Loucy (cell line): ENCODE data around the gene ZNF521.
A peak's percentile ranks its signal among the peaks of the same experiment; 100 is the strongest.

Experiments used
- H2AFZ ChIP-seq: fragments of 200-600 bp; sonication (generic); 2 replicates; pipeline ENCODE4 v1.6.0; 2016; ENCODE audit warnings: antibody characterized with exemption, mild to moderate bottlenecking, low read length, moderate library complexity
- H3F3A ChIP-seq: fragments of 200-600 bp; 2 replicates; pipeline ENCODE4 v1.6.0; 2016; ENCODE audit warnings: antibody characterized with exemption, low read depth, mild to moderate bottlenecking
- H3K27me3 ChIP-seq: fragments of 200-600 bp; sonication (generic); 2 replicates; pipeline ENCODE4 v1.6.1; 2014; ENCODE audit warnings: low read length, mild to moderate bottlenecking; ENCODE audit not compliant: insufficient read depth, poor library complexity, severe bottlenecking
- H3K36me3 ChIP-seq: fragments of 200-600 bp; sonication (generic); 2 replicates; pipeline ENCODE4 v1.6.1; 2016; ENCODE audit warnings: low read length; ENCODE audit not compliant: insufficient read depth
- H3K4me1 ChIP-seq: fragments of 200-600 bp; sonication (generic); 2 replicates; pipeline ENCODE4 v1.5.1; 2014; ENCODE audit warnings: low read length, mild to moderate bottlenecking; ENCODE audit not compliant: insufficient read depth, poor library complexity, severe bottlenecking
- H3K4me2 ChIP-seq: fragments of 200-600 bp; sonication (generic); 2 replicates; pipeline ENCODE4 v1.6.0; 2014; ENCODE audit warnings: antibody characterized with exemption, low read length, low read depth, mild to moderate bottlenecking; ENCODE audit not compliant: poor library complexity, severe bottlenecking
- H3K4me3 ChIP-seq: fragments of 200-600 bp; sonication (generic); 2 replicates; pipeline ENCODE4 v1.5.1; 2014; ENCODE audit warnings: low read length, mild to moderate bottlenecking, mixed read lengths; ENCODE audit not compliant: poor library complexity, severe bottlenecking
- H3K79me2 ChIP-seq: fragments of 200-600 bp; sonication (generic); 2 replicates; pipeline ENCODE4 v1.6.1; 2014; ENCODE audit warnings: low read length; ENCODE audit not compliant: insufficient read depth
- H3K9ac ChIP-seq: fragments of 200-600 bp; sonication (generic); 2 replicates; pipeline ENCODE4 v1.6.0; 2014; ENCODE audit warnings: mild to moderate bottlenecking, low read depth, low read length, moderate library complexity; ENCODE audit not compliant: poor library complexity, severe bottlenecking
- H3K9me2 ChIP-seq: fragments of 200-600 bp; sonication (generic); replicated peaks from 2 replicates; pipeline ENCODE4 v1.6.1; 2016; ENCODE audit warnings: low read depth, low read length, mixed read lengths
- H3K9me3 ChIP-seq: fragments of 200-600 bp; sonication (generic); 2 replicates; pipeline ENCODE4 v1.6.1; 2014; ENCODE audit warnings: mild to moderate bottlenecking, antibody characterized with exemption, low read length, low read depth; ENCODE audit not compliant: insufficient read depth
- H4K20me1 ChIP-seq: fragments of 200-600 bp; sonication (generic); 2 replicates; pipeline ENCODE4 v1.6.0; 2014; ENCODE audit warnings: antibody characterized with exemption, low read length, mild to moderate bottlenecking; ENCODE audit not compliant: insufficient read depth, poor library complexity, severe bottlenecking
- CTCF ChIP-seq: fragments of 200-600 bp; sonication (generic); conservative IDR thresholded peaks from 2 replicates; pipeline ENCODE4 v1.5.1; 2014; ENCODE audit warnings: mild to moderate bottlenecking, antibody characterized with exemption, low read length
- EZH2phosphoT487 ChIP-seq: fragments of 200-600 bp; IDR thresholded peaks from 2 replicates; pipeline ENCODE4 v1.6.1; 2018; ENCODE audit warnings: antibody characterized with exemption, mild to moderate bottlenecking, moderate library complexity, borderline replicate concordance

ZNF521 gene

DNA sequence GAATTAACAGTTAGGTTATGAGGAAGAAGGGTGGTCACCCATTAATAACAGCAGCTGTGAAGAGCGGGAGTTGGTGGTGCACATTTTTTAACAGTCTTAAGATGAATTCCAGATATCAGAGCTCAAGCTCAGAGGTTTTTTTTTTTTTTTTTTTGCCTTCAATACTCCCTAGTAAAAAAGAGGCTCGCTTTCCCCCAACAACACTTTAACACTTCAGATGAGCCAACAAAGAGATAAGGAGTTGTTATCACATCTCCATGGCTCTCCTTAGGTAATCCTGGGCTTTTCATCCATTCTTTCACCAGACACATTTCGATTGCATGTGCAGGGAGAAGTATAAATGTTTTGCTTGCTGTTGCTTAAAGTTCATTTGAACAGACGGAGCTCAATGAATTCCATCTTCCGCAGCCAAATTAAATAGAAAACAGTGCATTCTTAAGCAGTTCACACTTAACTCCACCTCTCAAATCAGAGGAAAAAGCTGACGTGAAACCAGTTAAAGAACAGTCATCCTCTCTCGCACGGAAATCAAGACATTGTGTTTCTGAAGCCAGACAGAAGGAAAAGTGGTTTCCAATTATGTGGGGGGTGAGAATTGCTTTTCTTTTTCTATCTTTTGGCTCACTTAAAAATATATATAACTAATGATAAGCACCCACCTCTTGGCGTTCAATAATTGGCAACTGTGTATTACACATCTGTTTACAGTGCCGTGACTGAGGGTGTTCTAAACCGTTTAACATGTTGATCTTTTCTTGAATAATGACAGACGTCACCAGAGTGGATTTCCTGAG is 118.2 kb downstream of the ZNF521 start:
- Histone ChIP-seq H2AFZ (no peak overlapping the region), H3K79me2 (peaks cover 38% of the 10 kb centered on the region), H3K27me3 (no peaks in the 10 kb centered on the region), H3K9me3 (no peaks in the 10 kb centered on the region), H3K9ac (peak overlapping the region; percentile 60), H3K4me3 (no peak overlapping the region), H3K9me2 (no peaks in the 10 kb centered on the region), H3K36me3 (no peaks in the 10 kb centered on the region), H3F3A (peaks cover 3% of the 10 kb centered on the region; the same call in 1 of the 2 replicates), H3K4me2 (peak overlapping the region; percentile 40), H3K4me1 (peaks cover 94% of the 10 kb centered on the region), H4K20me1 (no peaks in the 10 kb centered on the region)
- TF ChIP-seq EZH2phosphoT487: no peak
- TF ChIP-seq CTCF: no peak

DNA sequence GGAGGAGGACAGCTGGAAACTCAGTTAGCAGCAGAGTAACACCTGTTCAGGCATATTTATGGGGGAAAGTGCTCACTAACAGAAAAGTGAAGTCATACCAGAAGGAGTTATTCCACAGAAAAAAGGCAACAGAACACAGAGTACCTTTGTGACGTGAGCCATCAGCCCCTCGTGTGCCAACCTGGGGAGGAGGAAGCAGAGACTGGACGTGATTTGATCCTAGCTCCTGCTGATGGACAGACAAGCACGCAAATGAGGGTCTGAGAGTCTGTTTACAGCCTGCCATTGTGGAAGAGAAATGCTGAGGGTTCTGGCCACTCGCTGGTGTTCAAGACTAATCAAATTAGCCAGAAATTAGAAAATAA is 120.7 kb downstream of the ZNF521 start:
- H3K79me2 ChIP-seq: peaks cover 28% of the 10 kb centered on the region
- H3F3A ChIP-seq: no peaks in the 10 kb centered on the region
- peaks cover 12% of the 10 kb centered on the region; the same call in 1 of the 2 replicates for H3K36me3 ChIP-seq
- TF ChIP-seq CTCF (no peak), EZH2phosphoT487 (no peak)
- H2AFZ ChIP-seq: no peak overlapping the region
- H3K4me2 ChIP-seq: no peak overlapping the region
- peak overlapping the region; percentile 68 for H3K9ac ChIP-seq
- H3K9me3 ChIP-seq: no peaks in the 10 kb centered on the region
- no peak overlapping the region for H3K4me3 ChIP-seq
- H3K27me3 ChIP-seq: no peaks in the 10 kb centered on the region
- peaks cover 90% of the 10 kb centered on the region for H3K4me1 ChIP-seq
- H4K20me1 ChIP-seq: no peaks in the 10 kb centered on the region
- no peaks in the 10 kb centered on the region for H3K9me2 ChIP-seq

DNA sequence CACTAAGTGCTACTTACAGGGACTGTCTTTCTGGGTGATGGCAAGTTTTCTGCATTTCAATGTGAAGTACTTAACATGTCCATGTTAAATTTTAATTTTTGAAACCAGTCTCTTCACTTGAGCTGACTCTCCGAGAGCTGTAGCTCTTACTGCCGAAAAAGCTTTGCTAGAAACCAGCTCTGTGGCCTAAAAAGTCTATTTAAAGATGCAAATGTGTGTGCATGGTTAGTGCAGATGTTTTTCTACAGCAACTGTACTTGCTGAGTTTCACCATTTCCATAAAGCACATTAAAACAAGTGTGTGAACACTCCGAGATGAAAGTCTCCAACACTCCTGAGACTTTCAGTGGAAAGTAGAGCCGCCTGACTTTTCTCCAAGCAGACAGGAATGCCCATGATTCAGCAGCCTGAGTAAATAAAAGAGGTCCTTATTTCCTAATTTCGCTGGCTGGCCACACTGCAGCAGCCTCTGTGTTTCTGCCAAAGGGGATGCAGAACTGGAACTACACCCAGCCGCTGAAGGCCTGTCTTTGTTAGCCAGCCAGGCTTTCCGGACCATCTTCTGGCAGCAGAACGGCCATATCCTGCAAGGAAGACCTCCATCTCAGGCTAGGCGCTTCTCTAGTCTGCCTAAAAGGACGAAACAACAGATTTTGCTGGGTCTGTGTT is 121.2 kb downstream of the ZNF521 start:
- no peaks in the 10 kb centered on the region for H3K9me2 ChIP-seq
- H3K79me2 ChIP-seq: peaks cover 24% of the 10 kb centered on the region
- no peak overlapping the region for H3K4me3 ChIP-seq
- peaks cover 87% of the 10 kb centered on the region for H3K4me1 ChIP-seq
- no peaks in the 10 kb centered on the region for H3K27me3 ChIP-seq
- H3K4me2 ChIP-seq: no peak overlapping the region
- H4K20me1 ChIP-seq: no peaks in the 10 kb centered on the region
- H3K9me3 ChIP-seq: no peaks in the 10 kb centered on the region
- H3F3A ChIP-seq: no peaks in the 10 kb centered on the region
- TF ChIP-seq EZH2phosphoT487 (no peak), CTCF (no peak)
- peak overlapping the region; percentile 68 for H3K9ac ChIP-seq
- H3K36me3 ChIP-seq: peaks cover 17% of the 10 kb centered on the region; the same call in 1 of the 2 replicates
- no peak overlapping the region for H2AFZ ChIP-seq
